ENCODE results near the gene CNN2.

CNN2 gene

DNA sequence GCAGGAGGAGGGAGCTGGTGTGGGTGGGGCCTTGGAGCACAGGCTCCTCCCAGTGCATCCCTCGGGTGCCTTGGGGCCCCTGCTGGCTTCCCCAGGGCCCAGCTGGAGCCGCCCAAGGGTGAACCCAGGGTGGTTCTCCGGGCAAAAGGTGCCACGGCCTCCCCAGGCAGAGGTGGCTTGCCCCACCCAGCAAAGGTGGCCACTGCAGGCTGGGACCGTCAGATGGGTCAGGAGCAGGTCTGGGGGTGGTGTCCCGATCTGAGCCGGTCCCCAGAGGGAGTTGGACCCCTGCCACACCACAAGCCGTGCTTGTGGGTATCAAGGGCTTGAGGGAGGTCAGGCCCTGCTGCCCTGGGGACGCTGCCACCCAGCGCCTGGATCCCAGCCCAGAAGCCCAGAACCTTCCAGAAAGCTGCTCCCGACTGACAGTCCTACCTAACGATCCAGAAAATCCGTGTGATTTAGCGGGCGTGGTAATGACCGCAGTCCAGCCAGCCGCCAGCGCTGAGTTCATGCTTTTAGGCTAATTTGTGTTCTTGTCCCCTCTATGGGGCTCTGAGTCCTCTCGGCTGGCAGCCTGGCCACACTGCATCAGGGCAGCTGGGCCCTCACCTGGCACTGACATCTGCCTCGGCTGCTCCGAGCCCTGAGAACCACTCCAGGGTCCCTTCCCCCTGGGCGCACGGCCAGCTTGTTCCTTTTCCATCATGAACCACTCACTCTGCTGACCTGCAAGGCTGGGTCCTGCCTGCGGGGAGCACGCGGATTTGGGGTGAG lies 31.2 kb upstream of the CNN2 start:
- no peak for DNase-seq (ENCODE audit: low read depth in 2 of 2)

DNA sequence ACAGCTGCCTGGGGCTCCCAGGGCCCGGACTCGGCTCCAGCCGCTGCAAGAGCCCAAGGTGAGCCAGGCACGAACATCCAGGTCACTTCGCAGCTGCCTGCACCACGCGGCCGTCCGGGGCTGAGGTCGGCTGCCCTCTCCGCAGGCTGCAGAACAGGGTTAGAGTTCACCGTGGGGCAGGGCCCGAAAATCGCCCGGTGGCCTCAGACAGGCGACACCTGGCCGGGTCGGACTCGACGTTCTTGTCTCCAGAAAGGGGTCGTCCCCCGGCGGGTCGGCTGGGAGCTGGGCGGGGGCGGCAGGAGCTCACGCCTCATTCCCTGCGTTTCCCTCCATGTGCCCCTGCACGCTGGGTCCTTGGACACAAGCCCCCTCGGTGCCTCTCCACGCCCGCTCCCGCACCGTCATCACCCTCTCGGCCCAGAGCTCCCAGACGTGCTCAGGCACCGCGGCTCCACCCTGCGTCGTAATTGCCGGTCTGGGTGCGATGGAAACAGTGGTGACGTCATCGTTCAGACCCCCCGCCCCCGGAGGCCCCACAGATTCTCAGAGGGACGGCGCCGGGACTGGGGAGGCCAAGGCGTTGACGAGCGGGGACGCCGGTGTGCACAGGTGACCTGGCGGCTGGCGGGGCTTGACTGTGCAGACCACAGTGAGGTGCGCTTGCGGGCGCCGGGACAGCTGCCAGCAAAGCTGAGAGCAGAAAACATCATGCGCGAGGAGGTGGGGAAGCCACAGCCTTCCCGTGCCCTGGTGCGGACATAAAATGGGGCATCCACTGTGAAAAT lies 30.2 kb upstream of the CNN2 start:
- no peak for DNase-seq (ENCODE audit: low read depth in 2 of 2)

GRCh38 chr19:998064-998463 lies 28.3 kb upstream of the CNN2 start:
- no peak for DNase-seq (ENCODE audit: low read depth in 2 of 2)

DNA sequence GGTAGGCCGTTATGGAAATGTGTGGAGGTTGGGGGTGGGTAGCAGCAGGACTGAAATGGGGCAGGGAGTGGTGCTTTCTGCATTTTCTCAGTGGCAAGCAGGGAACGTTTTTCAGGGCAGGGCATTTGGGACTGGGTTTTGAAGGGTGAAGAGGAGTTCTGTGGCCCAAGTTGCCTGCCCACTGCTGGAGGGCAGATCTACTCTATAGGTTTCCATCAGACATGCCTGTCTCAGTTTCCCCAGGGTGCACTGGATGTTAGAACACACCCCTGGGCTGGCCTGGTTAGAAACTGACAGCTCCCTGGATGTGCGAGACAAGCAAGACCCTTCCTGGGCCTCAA lies 27.1 kb upstream of the CNN2 start:
- DNase-seq (ENCODE audit: low read depth in 2 of 2), result no peak

DNA sequence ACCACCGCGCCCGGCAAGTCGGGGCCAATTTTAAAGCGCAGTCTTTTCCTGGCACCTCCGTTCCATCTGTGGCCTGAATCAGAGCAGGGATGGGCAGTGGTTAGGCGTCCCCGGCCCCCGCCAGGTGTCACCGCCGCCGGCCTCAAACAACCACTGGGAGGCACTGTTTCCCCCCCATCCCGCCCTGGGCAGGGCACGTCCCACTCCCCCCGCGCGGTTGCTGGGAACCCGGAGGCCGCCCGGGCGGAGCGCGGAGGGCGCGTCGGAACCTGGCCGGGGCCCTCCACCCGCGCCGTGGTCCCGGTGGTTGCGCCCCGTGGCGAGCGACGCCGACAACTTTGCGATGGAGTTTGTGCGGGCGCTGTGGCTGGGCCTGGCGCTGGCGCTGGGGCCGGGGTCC lies 26.3 kb upstream of the CNN2 start, which contains the start of gene GRIN3B:
Gene GRIN3B, plus strand, starts transcription at position 325 of the 400 bp plus-strand sequence. Its CDS starts 19 bp downstream, at position 344.
- no peak for DNase-seq (ENCODE audit: low read depth in 2 of 2)

DNA sequence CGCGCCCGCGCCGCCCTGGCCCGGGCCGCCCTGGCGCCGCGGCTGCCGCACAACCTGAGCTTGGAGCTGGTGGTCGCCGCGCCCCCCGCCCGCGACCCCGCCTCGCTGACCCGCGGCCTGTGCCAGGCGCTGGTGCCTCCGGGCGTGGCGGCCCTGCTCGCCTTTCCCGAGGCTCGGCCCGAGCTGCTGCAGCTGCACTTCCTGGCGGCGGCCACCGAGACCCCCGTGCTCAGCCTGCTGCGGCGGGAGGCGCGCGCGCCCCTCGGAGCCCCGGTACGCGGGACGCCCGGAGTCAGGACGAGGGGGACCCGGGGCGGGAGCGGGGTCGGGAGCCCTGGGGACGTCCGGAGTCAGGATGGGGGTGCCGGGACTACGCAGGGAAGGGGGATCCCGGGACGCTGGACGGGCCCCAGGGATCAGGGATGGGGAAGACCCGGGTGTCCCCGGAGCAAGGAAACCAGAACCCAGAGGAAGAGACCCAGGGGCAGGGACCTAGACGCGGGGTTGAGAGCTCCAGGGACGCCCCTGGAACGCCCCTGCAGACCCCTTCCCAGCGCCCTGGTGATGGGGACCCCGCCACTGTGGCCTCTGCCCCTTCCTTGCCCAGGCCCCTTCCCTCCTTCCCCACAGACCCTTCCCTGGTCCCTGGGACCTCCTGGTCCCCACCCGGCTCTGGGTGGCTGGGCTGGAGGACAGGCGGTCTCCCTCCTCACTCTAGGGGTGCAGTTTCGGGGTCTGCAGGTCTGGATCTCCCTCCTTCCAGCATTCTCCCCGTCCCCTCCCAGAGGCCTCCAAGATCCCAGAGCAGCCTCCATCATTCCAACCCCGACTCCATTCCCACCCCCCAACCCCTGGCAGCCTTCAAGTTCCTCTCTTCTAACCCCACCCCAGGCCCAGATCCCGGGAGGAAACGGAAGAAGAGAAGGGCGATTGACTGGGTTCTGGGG lies 25.5 kb upstream of the CNN2 start:
- DNase-seq (ENCODE audit: low read depth in 2 of 2), result no peak

DNA sequence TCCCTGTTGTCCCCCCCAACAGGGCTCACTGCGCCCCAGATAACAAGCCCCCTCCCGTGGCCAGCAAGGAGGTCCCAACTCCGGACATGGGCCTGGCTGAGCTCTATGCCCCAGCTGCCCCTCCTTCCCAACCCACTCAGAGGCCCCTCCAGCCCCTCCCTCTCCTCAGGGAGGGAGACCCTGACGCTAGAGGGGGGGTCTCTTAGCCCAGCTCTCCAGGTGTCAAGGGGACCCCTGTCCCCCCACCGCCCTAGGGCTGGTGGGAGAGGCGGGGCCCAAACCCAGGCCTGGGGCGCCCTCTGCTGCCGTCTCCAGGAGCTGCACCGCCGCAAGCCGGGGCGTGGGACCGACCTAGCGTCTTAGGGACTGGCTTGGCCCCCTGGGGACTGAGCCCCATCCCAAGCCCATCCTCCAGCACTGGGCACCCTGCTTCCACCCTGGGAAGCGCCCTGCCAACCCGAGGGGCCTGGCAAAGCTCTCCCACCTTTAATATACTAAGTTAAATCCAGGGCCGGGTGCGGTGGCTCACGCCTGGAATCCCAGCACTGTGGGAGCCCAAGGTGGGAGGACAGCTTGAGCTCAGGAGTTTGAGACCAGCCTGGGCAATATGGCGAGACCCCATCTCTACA lies 24.8 kb upstream of the CNN2 start:
- no peak for DNase-seq (ENCODE audit: low read depth in 2 of 2)

GRCh38 chr19:1002600-1002999 lies 23.8 kb upstream of the CNN2 start:
- no peak for DNase-seq (ENCODE audit: low read depth in 2 of 2)

GRCh38 chr19:1003283-1003682 lies 23.1 kb upstream of the CNN2 start:
- no peak for DNase-seq (ENCODE audit: low read depth in 2 of 2)

DNA sequence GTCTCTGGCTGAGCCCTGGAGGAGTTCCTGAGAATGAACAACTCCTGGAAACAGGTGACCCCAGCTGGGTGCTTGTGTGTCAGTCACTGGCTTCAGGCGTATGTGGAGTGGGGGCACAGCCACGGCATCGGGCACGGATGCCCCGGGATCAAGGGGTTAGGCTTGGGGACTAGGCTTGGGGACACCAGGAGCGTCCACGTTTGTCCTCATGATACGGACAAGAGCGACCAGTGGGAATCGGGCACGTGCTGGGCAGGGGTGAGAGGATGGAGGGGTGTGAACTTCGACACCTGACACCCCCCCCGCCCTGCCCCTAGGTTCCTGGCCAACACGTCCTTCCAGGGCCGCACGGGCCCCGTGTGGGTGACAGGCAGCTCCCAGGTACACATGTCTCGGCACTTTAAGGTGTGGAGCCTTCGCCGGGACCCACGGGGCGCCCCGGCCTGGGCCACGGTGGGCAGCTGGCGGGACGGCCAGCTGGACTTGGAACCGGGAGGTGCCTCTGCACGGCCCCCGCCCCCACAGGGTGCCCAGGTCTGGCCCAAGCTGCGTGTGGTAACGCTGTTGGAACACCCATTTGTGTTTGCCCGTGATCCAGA lies 22.1 kb upstream of the CNN2 start:
- DNase-seq (ENCODE audit: low read depth in 2 of 2), result no peak

DNA sequence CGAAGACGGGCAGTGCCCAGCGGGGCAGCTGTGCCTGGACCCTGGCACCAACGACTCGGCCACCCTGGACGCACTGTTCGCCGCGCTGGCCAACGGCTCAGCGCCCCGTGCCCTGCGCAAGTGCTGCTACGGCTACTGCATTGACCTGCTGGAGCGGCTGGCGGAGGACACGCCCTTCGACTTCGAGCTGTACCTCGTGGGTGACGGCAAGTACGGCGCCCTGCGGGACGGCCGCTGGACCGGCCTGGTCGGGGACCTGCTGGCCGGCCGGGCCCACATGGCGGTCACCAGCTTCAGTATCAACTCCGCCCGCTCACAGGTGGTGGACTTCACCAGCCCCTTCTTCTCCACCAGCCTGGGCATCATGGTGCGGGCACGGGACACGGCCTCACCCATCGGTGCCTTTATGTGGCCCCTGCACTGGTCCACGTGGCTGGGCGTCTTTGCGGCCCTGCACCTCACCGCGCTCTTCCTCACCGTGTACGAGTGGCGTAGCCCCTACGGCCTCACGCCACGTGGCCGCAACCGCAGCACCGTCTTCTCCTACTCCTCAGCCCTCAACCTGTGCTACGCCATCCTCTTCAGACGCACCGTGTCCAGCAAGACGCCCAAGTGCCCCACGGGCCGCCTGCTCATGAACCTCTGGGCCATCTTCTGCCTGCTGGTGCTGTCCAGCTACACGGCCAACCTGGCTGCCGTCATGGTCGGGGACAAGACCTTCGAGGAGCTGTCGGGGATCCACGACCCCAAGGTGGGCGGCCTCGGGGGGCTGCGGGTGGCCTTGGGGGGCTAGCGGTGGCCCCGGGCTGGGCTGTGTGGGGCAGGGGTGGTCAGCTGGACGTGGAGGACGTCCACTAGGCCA lies 21.4 kb upstream of the CNN2 start:
- no peak for DNase-seq (ENCODE audit: low read depth in 2 of 2)

GRCh38 chr19:1006711-1007398 lies 19.6 kb upstream of the CNN2 start:
- DNase-seq (ENCODE audit: low read depth in 2 of 2), result no peak

- no peak for DNase-seq (ENCODE audit: low read depth in 2 of 2)
These were observed 18.8 kb upstream of the CNN2 start for GRCh38 chr19:1007399-1008251.

- no peak for DNase-seq (ENCODE audit: low read depth in 2 of 2)
These were observed 18.0 kb upstream of the CNN2 start for GRCh38 chr19:1008268-1009040.

GRCh38 chr19:1009041-1009980 lies 17.1 kb upstream of the CNN2 start:
- DNase-seq (ENCODE audit: low read depth in 2 of 2), result no peak

DNA sequence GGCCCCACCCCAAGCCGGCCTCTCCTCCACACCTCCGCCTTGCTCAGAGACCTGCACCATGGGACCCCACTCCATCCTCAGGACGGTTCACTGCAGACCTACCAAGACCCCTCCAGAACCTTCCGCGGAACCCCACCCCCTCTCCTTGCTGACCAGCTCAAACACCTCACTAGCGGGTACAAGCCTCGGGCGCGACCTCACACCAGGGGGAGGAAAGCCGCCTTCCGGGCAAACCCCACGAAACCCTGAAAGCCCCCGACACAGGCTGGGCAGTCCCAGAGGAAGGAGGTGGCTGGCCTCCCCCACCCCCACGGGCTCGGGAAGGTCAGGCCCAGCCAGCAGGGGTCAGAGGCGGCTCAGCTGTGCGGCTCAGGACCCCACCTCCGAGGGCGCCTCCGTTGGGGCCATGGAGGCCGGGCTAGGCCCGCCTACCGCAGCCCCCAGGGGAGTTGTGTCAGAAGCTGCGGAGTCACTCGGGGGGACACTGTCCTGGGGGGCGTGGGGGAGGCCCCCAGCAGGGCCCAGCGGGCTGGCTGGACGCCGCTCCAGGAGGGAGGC lies 16.3 kb upstream of the CNN2 start:
- DNase-seq (ENCODE audit: low read depth in 2 of 2), result no peak

Data from fibroblast of skin of left biceps (primary cell).